GM19351 (cell line): ENCODE data around the gene TMEM128.
"Not testable (repeated sequence)": the region's sequence is repeated elsewhere in the genome, so short reads cannot be mapped to it uniquely, and the experiment has no call there.

Experiments
- ATAC-seq: cut with Tn5 transposase; IDR thresholded peaks from one replicate; pipeline ENCODE4 v1.9.1; 2021; ENCODE audit warnings: mild to moderate bottlenecking, moderate library complexity; ENCODE audit not compliant: unreplicated experiment

The TMEM128 gene

DNA sequence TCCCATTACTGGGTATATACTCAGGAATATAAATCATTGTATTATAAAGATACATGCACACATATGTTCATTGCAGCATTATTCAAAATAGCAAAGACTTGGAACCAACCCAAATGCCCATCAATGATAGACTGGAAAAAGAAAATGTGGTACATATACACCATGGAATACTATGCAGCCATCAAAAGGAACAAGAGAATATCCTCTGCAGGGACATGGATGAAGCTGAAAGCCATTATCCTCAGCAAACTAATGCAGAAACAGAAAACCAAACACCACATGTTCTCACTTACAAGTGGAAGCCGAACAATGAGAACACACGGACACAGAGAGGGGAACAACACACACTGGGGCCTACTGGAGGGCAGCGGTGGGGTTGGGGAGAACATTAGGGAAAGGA, 9.7 kb upstream of the TMEM128 start:
- not testable (repeated sequence) for ATAC-seq

DNA sequence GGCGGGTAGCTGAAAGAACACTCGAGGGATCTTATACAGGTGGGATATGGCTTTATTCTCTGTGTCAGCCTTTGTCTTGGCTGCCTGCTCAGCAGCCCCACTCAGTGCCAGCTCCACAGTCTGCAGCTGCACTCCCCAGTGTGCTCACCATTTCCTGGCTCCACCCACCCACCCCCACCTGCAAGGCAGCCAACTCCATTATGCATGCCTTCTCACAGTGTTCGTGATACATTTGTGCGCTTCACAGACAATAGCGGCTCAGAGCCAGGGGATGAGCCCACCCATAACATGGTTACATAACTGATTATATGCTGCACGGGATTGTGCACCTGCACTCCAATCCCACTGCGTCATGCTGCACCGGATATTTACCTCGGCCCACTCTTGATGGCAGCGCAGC, 8.8 kb upstream of the TMEM128 start:
- ATAC-seq: no peak

DNA sequence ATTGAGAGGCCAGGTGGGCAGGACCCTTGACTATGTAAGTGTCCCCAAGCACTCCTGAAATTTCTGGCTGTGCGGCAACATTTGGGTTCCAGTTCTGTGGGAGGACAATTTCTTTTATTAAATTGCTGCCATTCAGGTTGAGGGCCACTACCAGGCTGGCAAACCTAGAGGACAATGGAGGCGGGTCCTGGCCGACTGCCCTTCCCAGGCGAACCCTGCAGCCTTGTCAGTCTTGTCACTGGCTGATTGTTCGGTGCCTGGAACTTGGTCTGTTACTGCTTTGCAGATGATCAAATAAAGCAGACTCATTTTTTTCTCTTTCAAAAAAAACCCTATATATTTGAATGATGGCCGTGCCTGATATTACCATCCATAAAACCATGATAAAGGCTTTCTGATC, 6.6 kb upstream of the TMEM128 start:
- ATAC-seq: no peak

DNA sequence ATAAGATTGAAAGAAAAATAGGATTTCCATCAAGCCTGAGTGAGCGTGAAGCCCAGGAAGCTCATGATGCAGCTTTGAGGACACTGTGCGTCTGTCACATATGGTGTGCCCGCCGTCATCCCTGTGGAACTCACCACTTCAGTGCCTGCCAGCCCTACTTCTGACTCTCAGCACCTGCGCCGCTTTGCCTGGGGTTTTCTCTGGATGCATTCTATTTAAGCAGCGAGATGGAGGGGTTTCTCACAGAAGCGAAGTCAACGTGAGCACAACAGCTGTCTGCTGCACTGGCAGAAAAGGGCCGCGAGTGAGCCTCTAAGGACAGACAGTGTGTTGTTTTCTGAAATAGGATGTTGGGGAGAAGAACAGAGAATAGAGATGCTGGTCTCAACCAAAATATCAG, 6.2 kb upstream of the TMEM128 start:
- ATAC-seq: no peak

DNA sequence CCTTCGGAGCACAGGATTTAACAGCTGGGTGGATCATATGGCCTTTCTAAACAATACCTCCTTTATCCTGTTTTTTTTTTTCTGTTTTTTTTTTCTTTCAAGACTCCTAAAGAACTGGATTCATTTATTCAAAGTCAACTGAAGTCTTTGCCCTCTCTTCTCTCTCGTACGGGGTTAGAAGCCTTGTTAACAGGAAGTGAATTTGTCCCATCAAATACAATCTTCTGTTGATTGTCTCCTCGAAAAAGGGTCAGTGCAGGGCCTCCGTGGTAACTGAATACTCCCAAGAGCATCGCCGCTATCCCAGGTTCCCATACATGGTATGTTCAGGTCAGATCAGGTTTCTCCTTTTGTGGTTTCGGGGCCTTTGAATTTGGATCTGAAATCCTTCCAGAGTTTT, 1.8 kb upstream of the TMEM128 start:
- ATAC-seq: no peak

DNA sequence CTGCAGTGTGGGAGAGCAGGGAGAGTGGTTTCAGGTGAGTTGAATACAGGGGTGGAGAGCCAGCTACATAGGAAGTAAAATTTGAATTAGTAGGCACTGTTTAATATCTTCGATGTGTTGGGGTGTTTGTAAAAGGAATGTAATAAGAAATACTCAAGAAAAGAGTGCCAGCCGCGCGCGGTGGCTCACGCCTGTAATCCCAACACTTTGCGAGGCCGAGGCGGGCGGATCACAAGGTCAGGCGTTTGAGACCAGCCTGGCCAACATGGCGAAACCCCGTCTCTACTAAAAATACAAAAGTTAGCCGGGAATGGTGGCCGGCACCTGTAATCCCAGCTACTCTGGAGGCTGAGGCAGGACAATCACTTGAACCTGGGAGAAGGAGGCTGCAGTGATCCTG, 1.3 kb upstream of the TMEM128 start:
- not testable (repeated sequence) for ATAC-seq

DNA sequence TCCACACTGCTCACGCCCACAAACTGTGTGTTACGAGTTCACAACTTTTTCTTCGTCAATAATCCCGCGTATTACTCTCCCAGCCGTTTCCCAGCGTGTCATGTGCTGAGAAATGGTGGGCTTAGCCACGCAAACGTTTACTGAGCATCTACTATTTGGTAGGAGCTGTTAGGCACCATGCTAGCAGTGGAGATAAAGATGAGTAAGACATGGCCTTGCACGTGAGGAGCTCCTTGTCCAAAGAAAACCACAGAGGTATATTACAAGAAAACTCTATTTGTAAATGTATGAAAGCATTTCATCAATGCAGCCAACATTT, 821 bp upstream of the TMEM128 start:
- no peak for ATAC-seq

DNA sequence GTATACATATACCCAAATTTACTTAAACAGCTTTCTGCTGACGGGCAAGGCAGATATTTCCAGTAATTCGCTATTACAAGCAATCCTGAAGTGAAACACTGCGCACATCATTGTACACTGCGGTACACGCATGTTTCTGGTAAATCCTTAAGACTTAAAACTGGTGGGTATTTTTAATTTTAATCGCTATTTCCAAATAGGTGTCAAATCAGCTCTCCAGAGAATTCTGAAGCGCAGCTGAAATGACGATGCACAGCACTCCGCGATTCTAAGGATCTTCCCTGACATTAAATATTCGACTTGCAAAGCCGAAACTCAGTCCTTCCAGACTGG, 361 bp downstream of the TMEM128 start:
- no peak for ATAC-seq

DNA sequence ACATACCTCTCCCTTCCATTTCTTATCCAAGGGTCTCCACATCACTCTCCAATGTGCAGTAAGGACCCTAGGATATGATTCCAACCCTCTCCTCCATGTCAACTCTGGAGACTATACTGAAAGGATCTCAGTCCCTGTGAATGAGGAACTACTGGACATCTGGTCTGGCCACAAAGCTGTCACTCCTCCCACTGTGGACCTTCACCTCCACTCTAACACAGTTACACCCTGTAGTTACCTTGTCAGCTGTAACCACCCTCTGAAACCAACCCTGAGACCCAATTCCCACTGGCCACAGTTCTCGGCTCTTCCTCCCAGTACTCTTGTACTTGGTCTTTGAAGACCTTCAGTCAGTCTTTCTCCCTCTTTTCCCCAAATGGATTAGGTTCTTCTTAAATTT, 2.9 kb downstream of the TMEM128 start:
- no peak for ATAC-seq

DNA sequence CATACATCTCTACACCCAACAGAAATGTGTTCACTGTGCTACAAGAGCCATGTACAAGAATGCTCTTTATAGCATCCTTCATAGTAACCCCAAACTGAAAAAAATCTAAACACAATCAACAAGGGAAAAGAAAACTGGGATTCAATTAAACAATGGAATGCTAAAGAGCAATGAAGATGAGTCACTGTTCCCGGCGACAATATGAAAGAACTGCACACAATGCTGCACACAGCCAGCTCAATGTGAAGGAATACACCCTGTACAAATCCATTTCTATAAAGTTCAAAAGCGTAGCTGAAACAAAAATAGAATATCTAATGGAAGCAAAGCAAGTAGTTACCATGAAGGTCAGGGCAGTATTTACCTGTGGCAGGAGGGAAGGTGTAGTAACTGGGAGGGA, 8.5 kb downstream of the TMEM128 start:
- not testable (repeated sequence) for ATAC-seq

DNA sequence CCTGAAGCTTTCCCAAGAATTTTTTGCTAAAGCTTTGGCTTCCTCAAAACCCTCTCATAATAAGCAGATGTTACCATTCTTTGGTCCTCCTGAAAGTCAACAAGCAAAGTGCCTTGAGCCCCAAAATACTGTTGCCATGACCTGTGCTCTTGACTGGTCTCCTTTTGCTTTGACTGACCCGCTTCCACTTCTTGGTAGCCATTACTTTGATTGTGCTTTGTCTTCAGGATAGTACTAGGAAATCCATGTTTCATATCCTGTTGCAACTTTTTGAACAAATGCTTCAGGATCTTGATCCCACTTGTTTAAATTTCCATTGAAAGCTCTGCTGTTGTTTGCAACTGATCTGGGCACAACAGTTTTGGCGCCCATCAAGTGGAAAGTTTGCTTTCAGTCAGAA, 14.4 kb downstream of the TMEM128 start:
- ATAC-seq: no peak

DNA sequence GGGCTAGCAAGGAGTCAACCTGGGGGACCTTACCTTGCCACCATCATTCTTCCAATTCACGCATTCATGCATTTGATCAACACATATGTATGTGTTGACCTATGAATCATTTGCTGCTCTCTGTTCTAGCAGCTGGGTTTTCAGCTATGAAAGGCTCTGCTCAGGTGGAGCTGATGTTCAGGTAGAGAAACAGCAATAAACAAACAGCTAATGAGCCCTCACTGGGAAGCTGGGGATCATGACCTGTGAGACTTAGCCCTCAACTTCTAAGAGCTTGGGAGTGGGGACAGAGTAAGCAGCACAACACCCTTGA, 19.7 kb downstream of the TMEM128 start:
- ATAC-seq: no peak

DNA sequence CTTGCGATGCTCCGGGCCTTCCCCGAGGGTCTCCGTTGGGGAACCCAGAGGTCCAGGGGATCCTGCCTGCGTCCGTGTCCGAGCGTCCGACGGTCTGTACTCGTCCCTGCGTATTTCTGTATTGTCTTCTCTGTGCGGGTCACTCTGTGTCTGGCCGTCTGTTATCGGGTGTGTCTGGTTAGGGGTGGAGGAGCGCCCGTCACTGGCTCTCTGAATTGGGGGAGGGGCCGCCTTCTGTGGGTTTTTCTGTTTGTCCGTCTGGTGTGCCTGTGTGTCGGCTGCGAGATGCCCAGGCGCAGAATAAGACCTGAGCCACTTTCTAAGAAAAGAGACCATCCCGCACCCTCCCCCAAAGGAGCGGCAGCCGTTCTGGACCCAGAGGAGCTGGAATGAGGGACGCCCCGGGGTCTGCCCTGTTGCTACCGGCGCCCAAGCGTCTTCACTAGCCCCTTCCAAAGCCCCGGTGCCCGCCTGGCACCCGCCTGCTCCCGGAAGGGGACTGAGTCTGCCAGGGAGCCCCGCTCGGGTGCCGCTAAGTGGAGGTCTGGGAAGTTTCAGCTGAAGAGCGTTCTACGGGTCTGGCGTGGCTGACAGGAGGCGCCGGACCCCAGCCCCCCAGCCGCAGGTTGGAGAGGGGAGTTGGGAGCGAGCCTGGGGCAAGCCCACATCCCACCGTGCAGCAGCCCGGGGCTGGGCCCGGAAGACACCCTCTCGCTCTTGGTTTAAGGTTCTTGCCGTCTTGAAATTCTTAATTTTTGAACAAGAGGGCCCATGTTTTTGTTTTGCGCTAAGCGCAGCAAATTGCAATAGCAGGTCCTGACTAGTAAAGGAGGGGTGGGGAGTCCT, 20.3 kb downstream of the TMEM128 start:
- ATAC-seq: no peak

DNA sequence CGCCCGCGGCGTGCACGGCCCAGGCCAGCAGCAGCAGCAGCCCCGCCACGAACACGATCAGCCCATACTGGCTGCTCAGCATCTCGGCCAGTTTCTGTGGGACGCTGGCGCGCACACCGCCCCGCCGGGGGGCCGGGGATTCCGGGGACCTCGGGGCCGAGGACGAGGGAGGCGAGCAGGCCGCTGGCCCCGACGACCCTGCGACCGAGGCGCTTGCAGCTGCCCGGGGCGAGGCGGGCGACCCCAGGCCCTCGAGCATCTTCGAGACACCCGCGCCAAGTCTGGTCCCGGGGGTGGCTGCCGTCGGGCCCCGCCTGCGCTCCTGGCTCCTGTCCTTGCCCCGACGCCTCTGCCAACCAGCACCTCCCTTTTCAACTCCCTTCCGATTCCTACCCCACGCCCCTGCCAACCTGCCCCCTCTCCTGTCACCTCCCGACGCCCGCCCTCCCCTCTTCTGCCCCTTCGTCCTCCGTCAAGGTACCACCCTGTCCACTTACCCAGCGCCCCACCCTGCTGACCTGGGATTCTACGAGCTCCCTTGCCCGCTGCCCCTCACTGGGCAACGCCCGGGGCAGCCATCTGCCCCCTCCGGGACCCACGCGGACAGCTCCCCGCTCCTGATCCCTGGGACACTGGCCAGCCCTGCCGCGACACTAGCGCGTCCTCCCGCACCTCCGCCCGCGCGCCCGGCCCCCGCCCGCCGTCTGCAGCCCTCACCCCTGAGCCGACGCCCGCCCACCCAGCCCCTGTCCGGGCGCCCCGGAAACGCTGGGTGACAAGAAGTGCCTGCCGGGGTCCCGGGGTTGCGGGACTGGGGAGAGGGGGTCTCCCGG, 21.2 kb downstream of the TMEM128 start, which contains the start of gene OTOP1:
TSS of gene OTOP1 (minus strand) at position 324 of the 833 bp plus-strand sequence. CDS start at position 259, 65 bp downstream.
- ATAC-seq: no peak

DNA sequence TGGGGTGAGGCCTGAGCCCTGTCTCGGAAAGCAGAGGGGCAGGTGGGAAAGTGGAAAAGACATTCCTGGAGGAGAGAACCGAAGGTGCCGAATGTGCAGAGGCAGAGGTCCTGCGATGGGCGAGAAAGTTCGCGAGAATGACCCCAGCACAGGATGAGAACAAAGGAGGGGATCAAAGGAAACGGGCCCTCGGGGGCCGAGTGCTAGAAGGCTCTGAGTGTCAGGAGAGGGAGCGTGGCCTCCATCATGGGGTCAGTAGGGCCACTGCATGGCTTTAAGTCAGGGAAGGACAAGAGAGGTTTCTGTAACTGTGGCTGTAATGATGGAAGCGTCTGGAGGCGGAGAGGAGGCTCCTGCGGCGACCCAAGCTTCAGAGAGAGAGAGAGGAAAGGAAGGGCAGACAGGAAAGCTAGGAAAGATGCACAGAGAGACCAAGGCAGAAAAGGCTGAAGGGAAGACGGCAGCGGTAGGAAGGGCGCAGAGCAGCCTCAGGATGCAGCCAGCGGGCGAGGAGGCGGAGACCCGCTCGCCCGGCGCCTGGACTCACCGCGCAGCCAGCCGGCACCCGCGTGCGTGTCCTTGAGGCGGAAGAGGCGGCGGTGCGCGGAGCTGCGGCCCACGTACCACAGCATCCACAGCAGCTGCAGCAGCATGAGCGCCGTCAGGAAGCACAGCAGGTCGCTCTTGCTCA, 22.0 kb downstream of the TMEM128 start:
- no peak for ATAC-seq

DNA sequence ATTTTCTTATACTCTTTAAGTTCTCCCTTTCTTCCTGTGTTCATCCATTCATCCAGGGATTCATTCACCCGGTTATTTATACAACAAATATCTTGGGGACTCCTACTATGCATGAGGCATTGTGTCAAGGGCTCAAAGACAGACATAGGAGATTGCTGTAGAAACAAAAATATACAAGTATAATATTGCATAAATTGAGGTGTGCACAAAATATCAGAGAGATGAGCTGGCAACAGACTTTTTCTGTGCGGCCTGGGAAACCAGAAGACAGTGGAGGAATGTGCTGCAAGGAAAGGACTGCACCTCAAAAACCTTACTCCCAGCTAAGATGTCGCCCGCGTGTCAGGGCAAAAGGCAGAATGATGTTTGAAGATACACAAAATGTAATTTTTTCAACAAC, 30.9 kb downstream of the TMEM128 start:
- ATAC-seq: no peak

DNA sequence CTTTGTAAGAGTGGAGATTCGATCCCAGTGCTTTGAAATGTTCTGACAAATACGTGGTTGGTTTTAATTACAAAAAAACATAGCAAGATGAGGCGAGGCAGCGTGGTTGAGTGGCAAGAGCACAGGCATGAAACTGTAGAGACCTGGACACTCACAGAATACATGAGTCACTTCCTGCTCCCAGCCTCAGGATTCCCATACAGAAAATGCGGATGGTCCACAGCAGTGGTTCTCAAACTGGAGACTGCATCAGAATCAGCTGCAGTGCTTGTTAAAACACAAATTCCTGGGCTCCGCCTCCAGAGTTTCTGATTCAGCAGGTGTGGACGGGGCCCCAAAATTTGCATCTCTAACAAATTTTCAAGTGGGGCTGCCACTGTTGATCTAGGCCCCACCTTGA, 31.4 kb downstream of the TMEM128 start:
- no peak for ATAC-seq

DNA sequence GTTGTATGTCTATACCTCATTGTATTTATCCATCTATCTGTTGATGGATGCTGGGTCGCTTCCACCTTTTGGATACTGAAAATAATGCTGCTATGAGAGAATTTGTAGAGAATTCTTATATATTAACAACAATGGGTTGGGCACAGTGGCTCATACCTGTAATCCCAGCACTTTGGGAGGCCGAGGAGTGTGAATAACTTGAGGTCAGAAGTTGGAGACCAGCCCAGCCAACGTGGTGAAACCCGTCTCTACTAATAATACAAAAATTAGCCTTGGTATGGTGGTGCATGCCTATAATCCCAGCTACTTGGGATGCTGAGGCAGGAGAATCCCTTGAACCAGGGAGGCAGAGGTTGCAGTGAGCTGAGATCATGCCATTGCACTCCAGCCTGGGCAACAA, 34.3 kb downstream of the TMEM128 start:
- ATAC-seq: not testable (repeated sequence)

DNA sequence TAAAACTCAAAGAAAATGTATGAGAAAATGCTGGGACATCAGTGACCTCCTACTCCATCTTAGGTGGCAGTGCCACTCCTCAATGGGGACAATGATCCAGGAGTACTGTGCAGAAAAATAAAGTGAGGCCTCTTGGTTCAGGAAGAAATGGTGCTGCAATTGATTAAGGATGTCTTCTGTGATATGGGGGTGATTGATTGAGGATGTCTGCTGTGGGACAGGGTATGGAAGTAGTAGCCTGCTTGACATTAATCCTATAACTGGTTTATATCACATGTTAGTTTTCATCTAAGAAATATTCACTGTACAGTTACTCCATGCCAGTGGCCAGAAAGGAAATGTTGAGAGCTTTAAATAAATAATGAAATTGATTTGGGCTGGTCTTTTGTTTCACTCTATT, 41.8 kb downstream of the TMEM128 start:
- ATAC-seq: no peak

DNA sequence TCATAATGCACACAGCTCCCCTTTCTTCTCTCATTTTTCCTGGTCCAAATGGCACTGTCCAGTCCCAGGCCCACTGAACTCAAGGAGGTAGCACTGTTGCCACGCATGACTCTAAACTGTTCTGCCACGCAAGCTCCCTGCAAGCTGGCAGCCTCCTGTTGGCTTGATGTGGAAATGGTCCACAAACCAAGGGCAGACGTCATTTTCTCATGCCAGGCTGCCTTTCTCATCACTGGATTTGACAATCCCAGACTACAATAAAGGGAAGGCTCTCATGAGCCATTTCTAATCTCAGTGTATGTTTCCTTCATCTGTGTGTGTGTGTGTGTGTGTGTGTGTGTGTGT, 43.6 kb downstream of the TMEM128 start:
- ATAC-seq: no peak

DNA sequence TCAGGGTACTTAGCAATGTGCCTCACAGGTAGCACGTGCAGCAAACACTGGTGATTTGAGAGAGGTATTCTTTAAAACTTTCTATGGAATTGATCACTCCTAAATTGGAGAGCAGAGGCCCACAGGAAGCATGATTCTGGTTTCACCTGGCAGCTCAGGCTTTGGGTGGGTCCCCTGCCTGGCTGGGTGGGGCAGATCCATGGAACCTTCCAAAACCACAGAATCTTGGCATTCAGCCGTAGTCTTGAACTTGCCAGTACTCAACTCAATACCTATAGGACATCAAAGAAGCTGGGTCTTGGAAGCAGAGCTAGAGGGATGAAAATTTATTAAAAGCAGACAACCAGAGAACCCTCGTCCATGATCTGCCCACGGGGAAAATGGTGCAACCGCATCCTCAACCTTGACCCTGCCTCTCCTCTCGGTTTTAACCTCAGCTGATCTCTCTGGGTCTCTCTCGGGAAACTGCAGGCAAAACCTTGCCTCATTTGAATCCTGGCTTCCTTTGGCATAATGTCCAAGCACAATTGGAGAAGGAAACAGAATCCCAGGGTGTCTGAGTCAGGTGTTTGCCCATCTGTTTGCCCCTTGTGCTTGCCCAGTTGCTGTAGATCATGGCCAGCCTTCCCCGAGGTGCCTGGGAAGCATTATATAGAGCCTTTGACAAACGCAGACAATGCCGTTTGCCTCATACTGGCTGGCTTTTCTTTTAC, 44.2 kb downstream of the TMEM128 start:
- ATAC-seq: no peak
